WTC11 (cell line): ENCODE measurements around the gene PTPRN2.

Experiments used
- CBFB ChIP-seq: sonication (generic); formaldehyde crosslinking; IDR thresholded peaks from 2 replicates; pipeline ENCODE4 v1.8.1; 2022; ENCODE audit warnings: mild to moderate bottlenecking, low read depth, missing genetic modification reagents
- CTCF ChIP-seq: fragments of 200-600 bp; IDR thresholded peaks from 2 replicates; pipeline ENCODE4 v1.8.0; 2022; ENCODE audit warnings: antibody characterized with exemption
- MAX ChIP-seq: sonication (generic); formaldehyde crosslinking; IDR thresholded peaks from 2 replicates; pipeline ENCODE4 v1.8.0; 2022; ENCODE audit warnings: mild to moderate bottlenecking, missing genetic modification reagents
- NR1H2 ChIP-seq: sonication (generic); formaldehyde crosslinking; IDR thresholded peaks from 2 replicates; pipeline ENCODE4 v1.9.0; 2021; ENCODE audit warnings: mild to moderate bottlenecking, moderate library complexity, missing genetic modification reagents
- SMAD3 ChIP-seq: sonication (generic); formaldehyde crosslinking; IDR thresholded peaks from 2 replicates; pipeline ENCODE4 v1.8.0; 2022; ENCODE audit warnings: missing genetic modification reagents, mild to moderate bottlenecking, borderline replicate concordance
- SP1 ChIP-seq: sonication (generic); formaldehyde crosslinking; conservative IDR thresholded peaks from 2 replicates; pipeline ENCODE4 v1.8.1; 2022; ENCODE audit warnings: missing genetic modification reagents
- USF1 ChIP-seq: sonication (generic); formaldehyde crosslinking; IDR thresholded peaks from 2 replicates; pipeline ENCODE4 v1.8.0; 2022; ENCODE audit warnings: mild to moderate bottlenecking, missing genetic modification reagents
- USF2 ChIP-seq: sonication (generic); formaldehyde crosslinking; IDR thresholded peaks from 2 replicates; pipeline ENCODE4 v1.8.1; 2023; ENCODE audit warnings: mild to moderate bottlenecking, missing genetic modification reagents, moderate library complexity
- ZNF423 ChIP-seq: fragments of 250-450 bp; sonication (Bioruptor Pico); IDR thresholded peaks from 2 replicates; pipeline ENCODE4 v2.1.2; 2022; ENCODE audit warnings: mild to moderate bottlenecking, moderate library complexity

GRCh38 chr7:158386866-158387545, 200.6 kb downstream of the PTPRN2 start:
- no peak for TF ChIP-seq USF1
- no peak for TF ChIP-seq NR1H2 (CRISPR knock-in tag)
- TF ChIP-seq SP1: no peak
- TF ChIP-seq MAX (CRISPR knock-in tag): no peak
- TF ChIP-seq CTCF: no peak
- no peak for TF ChIP-seq CBFB (CRISPR knock-in tag)
- no peak for TF ChIP-seq USF2
- no peak for TF ChIP-seq ZNF423 (CRISPR knock-in tag)
- TF ChIP-seq SMAD3 (CRISPR knock-in tag): no peak
